GM18508 (cell line): ENCODE measurements around the gene GPR137B.
"Not testable (repeated sequence)": the region's sequence is repeated elsewhere in the genome, so short reads cannot be mapped to it uniquely, and the experiment has no call there.

Experiments
- ATAC-seq: cut with Tn5 transposase; IDR thresholded peaks from one replicate; pipeline ENCODE4 v1.9.1; 2021; ENCODE audit warnings: moderate number of reproducible peaks; ENCODE audit not compliant: insufficient read depth, unreplicated experiment

GPR137B gene

DNA sequence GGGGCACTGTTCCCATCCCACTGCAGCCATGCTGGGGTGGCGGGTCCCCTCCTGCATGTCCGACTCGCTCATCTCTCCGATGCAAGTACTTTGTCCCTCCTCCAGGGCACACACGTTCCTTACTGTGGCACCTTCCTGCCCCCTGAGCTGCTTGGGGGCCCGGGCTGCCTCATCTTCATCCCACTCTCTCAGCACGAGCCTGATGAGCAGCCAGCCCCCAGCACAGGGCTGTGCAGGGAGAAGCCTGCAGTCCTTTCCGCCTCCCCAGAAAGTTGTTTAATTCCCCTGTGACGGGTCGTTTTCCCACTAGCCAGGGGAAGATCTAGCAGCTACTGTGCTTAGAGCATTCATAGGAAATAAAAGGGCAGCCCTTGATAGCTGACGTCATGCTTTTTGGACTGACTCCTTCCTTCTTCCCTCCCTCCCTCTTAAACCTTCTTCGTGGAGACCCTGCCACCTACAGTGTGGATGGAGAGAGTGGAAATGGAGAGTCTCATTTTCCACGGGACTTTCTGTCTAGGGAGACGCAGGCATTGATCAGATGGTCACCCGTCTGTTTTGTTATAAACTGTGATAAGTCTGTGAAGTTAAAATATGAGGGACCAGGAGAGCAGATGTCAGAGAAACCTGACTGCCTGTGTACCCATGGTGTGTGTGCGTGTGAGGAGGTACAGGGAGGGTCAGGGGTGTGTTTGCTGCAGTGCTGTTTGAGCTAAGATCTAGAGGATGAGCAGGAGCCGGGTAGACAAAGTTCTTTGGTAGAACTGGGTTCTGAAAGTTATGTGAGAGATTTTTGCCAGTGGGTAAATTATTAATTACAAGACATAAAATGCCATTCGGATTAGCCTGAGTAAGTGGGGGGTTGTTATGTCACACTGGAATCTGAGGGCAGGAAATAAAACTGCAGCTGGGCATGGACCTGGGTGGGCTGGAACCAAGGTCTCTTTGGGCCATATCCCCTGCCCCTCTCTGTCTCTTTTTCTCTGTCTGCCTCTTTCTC lies 34.3 kb downstream of the GPR137B start:
- ATAC-seq: no peak

DNA sequence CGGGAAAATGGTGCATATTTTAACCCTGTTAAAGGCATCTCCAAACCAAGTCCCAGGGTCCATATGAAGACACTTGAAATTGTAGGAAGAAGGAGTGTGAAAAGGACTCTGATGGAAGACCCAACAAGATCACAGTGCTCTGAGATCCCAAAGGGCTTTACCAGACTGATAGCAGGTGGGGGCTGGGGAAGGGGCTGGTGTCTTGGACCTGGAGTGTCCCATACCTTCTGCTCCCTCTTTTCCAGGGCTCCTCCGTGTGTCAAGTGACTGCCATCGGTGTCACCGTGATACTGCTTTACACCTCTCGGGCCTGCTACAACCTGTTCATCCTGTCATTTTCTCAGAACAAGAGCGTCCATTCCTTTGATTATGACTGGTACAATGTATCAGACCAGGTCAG lies 37.3 kb downstream of the GPR137B start:
- no peak for ATAC-seq

DNA sequence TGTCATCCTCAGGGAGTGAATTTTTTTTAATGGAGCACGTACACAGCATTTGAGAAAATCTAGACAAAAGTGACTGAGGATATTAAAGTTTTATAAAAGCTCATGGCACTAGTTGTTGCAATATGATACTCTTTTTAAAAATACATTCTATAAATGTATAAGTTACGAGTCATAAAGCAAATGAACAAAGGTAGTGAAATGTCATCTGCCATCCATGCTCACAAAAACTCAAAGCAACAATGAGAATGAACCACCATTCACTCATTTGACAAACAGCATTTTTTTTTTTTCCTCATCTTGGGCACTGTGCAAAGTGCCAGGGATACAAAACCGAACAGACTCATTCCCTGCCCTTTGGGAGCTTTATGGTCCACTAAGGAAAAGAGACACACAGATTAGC lies 38.7 kb downstream of the GPR137B start:
- ATAC-seq: no peak

DNA sequence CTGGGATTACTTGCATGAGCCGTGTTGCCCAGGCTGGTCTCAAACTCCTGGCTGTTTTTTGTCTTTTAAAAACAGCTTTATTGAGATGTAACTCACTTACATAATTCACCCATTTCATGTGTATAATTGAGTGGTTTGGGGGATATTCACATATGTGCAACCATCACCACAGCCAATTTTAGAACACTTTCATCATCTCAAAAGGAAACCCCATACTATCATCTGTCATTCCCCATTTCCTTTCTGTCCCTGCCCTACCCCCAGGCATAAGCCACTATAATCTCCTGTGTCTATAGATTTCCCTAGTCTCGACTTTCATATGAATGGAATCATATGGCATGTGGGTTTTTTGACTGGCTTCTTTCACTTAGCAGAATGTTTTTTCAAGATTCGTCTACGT lies 43.3 kb downstream of the GPR137B start:
- ATAC-seq: no peak

DNA sequence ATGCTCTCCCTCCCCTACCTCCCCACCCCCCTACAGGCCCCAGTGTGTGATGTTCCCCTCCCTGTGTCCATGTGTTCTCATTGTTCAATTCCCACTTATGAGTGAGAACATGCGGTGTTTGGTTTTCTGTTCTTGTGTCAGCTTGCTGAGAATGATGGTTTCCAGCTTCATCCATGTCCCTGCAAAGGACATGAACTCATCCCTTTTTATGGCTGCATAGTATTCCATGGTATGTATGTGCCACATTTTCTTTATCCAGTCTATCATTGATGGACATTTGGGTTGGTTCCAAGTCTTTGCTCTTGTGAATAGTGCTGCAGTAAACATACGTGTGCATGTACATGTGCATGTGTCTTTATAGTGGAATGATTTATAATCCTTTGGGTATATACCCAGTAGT lies 44.1 kb downstream of the GPR137B start:
- not testable (repeated sequence) for ATAC-seq

DNA sequence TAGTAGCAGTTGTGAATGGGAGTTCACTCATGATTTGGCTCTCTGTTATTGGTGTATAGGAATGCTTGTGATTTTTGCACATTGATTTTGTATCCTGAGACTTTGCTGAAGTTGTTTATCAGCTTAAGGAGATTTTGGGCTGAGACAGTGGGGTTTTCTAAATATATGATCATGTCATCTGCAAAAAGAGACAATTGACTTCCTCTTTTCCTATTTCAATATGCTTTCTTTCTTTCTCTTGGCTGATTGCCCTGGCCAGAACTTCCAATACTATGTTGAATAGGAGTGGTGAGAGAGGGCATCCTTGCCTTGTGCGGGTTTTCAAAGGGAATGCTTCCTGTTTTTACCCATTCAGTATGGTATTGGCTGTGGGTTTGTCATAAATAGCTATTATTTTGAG lies 45.7 kb downstream of the GPR137B start:
- not testable (repeated sequence) for ATAC-seq

DNA sequence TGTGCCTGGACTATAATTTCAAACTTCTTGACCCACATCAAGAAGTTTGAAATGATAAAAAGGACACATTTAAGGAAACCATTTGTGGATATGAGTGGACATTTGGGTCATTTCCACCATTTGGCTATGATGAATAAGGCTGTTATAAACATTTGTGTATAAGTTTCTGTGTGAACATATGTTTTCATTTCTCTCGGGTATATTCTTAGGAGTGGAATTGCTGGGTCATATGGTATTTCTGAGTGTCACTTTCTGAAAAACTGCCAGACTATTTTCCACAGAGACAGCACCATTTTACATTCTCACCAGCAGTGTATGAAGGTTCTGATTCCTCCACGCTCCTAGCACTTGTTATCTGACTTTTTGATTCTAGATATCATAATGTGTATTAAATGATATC lies 50.8 kb downstream of the GPR137B start:
- no peak for ATAC-seq

DNA sequence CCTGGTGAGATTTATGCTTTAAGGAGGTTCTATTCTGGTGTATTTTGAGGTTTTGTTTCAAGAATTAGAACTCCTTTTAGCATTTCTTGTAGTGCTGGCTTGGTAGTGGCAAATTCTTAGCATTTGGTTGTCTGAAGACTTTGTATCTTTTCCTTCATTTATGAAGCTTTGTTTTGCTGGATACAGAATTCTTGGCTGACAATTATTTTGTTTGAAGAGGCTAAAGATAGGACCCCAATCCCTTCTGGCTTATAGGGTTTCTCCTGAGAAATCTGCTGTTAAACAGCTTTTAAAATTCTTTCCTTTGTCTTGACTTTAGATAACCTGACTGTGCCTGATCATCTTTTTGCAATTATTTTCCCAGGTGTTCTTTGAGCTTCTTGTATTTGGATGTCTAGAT lies 58.6 kb downstream of the GPR137B start:
- ATAC-seq: no peak

DNA sequence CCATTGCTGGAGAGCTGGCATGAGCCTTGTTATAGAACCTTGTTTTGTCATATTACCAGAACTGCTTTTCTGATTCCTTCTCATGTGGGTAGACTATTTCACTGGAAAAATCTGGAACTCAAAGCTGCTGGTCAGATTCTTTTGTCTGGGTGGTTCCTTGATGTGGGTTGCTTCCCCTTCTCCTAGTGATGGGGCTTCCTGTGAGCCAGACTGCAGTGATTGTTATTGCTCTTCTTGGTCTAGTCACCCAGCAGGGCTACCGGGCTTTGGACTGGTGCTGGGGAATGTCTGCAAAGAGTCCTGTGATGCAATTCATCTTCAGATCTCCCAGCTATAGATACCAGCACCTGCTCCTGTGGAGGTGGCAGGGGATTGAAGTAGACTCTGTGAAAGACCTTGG lies 59.4 kb downstream of the GPR137B start:
- no peak for ATAC-seq

DNA sequence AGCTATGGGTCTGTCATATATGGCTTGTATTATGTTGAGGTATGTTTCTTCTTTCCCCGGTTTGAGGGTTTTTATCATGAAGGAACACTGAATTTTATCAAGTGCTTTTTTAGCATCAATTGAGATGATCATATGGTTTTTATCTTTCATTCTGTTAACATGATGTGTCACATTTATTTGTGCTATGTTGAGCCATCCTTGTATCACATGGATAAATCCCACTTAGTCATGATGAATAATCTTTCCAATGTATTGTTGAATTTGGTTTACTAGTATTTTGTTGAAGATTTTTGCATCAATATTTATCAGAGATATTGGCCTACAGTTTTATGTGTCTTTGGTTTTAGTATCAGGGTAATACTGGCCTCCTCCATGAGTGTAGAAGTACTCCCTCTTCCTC lies 61.7 kb downstream of the GPR137B start:
- no peak for ATAC-seq

DNA sequence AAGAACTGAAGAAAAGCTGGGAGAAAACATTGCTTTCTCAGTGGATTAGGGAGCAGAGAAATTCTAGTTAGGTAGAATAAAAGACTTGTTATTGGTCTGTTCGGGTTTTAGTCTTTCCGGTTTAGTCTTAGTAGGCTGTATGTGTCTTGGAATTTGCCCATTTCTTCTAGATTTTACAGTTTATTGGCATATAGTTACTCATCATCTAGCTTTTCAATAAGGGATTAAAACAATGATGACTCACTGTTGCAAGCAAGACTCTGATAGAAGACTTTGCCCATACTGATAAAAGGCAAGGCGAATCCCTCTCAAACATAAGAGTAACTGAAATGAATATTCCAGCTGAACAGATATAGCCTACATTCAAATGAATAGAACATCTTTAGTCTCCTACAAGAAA lies 62.3 kb downstream of the GPR137B start:
- ATAC-seq: no peak

DNA sequence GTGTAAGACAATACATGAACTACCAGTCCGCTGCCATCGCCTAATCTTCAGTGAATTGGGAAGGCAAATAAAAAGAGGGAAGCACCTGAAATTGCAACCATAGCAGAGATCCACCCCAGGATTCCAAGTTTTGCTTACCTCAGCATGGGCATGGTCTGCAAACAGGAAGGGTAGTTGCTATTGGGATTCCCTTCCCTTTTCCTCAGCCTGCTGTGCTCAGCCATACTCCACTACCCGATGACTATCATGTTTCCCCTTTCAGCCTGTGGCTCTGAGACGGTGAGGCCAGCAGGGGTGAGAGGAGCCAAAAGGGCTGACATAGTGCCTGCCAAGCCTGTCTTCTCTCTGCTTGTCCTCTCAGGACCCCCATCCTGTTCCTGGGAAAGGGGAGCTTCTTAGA lies 64.2 kb downstream of the GPR137B start:
- ATAC-seq: no peak

DNA sequence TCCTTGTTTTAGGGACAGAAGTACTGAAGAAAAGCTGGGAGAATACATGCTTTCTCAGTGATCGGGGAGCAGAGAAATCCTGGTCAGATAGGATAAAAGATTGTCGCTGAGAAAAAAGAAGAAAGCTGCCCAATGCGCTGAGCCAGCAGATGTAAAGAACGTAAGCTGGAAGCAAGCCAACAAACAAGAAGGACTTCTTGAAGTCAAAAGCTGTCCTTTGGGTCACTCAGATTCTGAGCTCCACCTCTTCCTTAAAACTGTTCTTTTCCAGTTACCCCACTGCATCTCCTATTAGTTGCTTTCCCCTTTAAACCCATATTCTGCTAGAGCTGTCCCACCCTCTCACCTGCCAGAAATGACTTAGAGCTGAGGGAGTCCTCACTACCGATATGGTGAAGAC lies 64.8 kb downstream of the GPR137B start:
- ATAC-seq: no peak

DNA sequence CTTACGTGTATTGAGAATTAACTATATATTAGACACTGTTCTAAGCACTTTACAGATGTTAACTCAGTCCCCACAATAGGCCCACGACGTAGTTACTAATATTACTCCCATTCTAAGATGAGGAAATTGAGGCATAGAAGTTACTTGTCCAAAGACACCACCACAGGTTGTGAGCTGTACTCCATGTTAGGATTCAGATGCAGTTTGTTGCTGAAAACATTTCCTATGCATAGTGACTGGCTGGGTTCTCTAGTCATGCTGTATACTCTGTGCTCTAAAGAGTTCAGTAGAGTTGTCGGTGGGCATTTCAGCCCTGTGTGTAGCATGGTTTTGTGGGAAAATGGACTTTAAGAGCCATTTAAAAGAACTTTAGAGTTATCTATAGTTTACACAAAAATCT lies 65.2 kb downstream of the GPR137B start:
- ATAC-seq: no peak

DNA sequence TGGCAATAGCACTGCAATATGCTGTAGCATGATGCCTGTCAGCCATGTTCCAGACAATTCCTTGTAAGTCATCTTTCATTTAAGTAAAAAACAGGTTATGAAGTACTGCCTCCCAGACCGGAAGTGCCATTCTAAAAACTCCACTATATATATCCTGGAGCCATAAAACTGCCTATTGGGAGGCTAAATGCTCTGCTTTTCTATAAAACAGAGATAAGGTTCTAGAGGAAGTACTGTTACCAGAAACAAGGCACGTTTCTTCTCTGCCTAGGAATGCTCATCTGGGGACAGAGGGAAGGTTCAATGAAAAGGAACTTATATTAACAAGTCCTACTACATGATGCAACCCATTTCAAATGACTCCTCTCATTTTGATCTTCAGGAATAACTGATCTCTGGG lies 66.8 kb downstream of the GPR137B start:
- no peak for ATAC-seq

DNA sequence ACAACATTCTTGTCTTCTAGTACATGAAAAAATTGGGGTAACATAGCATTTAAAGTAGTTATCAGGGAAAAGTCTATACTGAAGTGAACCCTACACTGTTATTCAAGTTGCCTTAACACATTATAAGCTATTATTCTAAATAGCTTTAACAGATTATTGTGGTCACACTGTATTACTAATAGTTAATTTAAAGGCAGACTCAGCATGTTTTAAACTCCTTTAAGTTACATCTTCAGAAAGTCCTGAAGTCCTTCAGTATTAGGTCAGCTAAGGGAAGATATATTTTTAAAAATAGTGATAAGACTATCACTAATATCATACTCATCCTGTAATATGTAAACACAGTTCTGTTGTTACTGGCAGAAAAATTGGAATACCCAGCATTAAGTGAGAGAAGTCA lies 67.4 kb downstream of the GPR137B start:
- no peak for ATAC-seq

DNA sequence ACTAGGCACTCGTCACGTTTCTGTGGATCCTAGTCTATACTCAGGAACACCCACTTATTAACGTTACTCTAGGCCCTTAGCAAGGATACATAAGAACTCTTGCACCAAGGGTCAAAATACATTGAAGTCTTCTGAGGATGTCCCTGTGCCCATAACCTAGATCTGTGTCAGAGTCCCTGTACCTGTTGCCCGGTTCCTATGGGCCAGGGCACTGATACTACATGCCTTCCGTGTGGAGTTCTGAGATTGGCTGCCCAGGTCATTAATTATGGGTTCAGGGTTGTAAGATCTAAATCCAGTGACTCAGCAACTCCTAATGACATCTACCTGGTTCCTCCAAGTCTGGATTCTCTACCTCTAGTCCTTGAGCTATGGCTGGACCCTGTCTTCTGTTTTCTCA lies 69.5 kb downstream of the GPR137B start:
- ATAC-seq: no peak

DNA sequence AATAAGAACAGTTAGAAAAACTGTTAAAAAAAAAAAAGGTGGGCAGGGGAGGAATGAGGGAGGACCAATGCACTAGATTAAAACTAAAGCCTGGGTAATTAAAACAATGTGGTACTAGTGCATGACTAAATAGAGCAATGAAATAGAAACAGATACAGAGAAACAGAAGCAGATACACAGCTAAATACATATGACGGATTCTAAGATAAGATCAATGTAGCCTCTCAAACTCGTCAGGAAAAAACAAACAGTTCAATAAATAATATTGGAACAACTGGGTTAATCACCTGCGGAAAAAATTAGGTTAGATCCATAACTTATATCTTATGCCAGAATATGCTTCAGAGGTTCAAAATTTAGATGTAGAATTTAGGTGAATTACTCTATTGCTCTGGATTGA lies 71.2 kb downstream of the GPR137B start:
- ATAC-seq: no peak

DNA sequence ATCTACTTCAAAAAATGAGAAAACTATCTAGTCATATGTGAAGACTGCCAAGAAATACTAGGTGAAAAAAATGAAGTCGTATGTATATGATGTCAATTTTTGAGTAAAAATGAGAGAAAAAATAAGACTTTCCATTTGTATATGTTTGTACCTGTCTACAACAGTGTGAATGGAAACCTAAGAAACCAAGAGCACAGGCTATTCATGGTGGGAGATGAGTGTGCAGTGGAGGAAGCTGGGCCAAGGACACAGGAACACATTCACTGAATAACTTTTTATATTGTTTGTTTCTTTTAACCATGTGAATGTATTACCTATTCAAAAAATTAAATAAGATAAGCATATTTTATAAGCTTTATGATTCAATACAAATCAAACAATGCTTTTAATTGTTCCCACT lies 72.4 kb downstream of the GPR137B start:
- ATAC-seq: no peak

DNA sequence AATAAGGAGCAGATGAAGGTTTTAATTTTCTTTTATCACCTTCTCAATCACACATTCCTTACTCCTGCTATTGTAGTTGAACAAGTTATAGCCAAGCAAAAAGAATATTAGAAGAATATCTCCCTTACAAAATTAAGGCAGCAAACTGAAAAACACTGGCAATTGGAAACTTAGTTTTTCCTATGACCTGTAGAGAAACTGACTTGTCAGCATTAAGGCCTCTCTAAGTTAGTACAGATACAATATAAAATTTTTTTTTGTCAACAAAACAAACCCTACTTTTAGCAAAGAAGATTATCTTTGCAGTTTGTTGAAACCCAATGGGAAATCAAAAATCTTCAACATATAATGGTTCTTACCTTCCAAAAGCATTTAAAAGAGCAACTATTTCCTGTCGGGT lies 78.1 kb downstream of the GPR137B start:
- no peak for ATAC-seq

DNA sequence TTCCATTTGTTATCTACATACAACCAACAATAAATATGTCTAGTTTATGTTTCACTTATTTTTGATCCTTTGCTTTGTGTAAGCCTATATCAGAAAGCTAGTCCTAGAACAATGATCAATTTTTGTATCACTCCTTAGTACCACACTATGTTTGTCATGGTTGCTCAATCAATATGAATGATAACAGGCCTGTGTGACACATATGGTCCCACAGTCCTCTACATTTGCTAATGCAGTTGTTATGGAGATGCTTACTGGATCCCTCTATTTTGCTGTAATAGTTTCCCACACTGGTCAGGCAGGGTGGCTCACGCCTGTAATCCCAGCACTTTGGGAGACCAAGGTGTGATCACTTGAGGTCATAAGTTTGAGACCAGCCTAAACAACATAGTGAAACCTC lies 80.3 kb downstream of the GPR137B start:
- ATAC-seq: no peak

DNA sequence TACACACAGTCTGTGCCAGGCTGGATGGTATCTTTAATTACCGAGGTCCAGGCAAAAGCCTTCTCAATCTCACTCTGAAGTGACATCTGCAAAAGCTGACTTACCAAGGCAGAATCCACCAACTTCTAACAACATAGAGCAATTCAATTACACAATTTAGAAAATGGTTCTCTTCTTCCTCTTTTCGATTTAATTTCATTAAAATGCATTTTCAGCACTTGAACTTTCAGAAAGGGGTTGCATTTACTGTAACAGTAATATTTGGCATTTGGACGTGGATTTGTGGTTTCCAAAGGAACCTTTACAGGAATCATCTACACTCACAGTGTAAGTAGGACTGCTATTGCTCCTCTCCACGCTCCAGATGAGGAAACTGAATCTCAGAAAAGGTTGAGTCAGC lies 86.1 kb downstream of the GPR137B start:
- no peak for ATAC-seq
